HG02610 (cell line): Measurements from ENCODE around the gene TSPEAR.
"Not testable (repeated sequence)": the region's sequence is repeated elsewhere in the genome, so short reads cannot be mapped to it uniquely, and the experiment has no call there.

Experiments used
- ATAC-seq: cut with Tn5 transposase; IDR thresholded peaks from one replicate; pipeline ENCODE4 v1.9.1; 2021; ENCODE audit warnings: mild to moderate bottlenecking, moderate library complexity; ENCODE audit not compliant: unreplicated experiment

Gene TSPEAR

GRCh38 chr21:44612669-44613229, 98.6 kb downstream of the TSPEAR start:
- no peak for ATAC-seq

GRCh38 chr21:44612029-44612486, 99.3 kb downstream of the TSPEAR start, which contains the start of gene KRTAP10-8:
KRTAP10-8 (plus strand) TSS chr21:44612079; CDS start chr21:44612101, 22 bp downstream.
- no peak for ATAC-seq

DNA sequence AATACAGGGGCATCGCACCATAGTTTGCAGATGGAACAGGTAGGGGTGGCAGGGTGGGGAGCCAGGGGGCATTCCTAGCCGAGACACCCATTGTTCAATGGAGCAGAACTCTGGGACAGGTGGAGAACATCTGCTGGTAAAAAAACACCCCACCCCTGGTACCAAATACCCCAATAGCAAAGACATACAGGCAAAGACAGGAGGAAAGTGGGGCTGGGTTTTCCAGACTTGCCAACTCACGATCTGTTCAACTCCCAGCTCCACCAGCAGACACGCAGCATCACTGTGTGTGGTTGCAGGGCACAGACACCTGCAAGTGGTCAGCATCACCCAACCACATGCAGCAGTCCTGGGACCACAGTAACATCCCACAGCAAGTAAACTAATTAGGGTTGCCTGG, 99.8 kb downstream of the TSPEAR start:
- no peak for ATAC-seq

DNA sequence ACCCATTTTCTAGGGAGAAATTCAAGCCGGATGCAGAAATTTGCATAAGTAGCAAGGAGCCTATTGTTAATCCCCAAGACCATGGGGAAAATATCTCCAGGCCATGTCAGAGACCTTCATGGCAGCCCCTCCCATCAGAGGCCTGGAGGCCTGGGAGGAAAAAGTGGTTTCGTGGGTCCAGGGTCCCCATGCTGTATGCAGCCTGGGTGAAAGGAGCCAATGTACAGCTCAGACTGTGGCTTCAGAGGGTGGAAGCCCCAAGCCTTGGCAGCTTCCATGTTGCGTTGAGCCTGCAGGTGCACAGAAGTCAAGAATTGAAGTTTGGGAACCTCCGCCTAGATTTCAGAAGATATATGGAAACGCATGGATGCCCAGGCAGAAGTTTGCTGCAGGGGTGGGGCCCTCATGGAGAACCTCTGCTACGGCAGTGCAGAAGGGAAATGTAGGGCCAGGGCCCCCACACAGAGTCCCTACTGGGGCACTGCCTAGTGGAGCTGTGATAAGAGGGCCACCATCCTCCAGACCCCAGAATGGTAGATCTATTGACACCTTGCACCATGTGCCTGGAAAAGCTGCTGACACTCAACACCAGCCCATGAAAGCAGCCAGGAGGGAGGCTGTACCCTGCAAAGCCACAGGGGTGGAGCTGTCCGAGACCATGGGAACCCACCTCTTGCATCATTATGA, 101.1 kb downstream of the TSPEAR start:
- ATAC-seq = not testable (repeated sequence)

GRCh38 chr21:44609193-44609592, 102.2 kb downstream of the TSPEAR start:
- ATAC-seq = no peak

DNA sequence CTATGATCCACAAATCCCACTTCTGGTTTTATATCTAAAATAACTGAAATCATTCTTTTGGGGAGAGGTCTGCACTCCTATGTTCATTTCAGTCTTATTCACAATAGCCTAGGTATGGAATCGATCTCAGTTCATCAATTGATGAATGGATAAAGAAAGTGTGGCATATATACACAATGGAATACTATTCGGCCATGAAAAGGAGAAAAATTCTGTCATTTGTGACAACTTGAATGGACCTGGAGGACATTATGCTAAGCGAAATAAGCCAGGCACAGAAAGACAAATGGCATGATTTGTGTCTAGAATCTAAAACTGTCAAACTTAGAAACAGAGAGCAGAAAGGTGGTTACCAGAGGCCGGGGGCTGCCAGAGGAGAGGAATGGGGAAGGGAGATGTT, 104.9 kb downstream of the TSPEAR start:
- ATAC-seq = no peak

GRCh38 chr21:44603911-44604310, 107.5 kb downstream of the TSPEAR start:
- no peak for ATAC-seq

- no peak for ATAC-seq
Observed at GRCh38 chr21:44603109-44603875, 108.1 kb downstream of the TSPEAR start.

DNA sequence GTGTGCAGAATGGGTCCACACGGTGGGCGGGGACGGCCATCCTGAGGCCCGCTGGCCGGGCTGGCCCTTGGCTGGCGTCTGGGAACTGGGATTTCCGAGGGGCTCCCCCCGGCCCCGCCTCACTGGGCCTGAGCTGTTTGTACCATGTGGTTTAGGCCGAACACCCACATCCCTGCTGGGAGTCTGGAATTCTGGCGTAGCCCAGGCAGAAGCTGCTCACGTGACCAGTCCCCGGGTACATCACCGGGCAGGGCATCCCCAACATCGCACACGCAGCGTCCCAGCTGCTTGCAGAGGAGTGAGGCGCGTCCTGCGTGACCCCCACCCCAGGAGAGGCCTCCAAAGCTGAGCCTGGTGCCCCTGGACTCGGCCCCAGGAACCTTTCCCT, 108.9 kb downstream of the TSPEAR start:
- no peak for ATAC-seq

DNA sequence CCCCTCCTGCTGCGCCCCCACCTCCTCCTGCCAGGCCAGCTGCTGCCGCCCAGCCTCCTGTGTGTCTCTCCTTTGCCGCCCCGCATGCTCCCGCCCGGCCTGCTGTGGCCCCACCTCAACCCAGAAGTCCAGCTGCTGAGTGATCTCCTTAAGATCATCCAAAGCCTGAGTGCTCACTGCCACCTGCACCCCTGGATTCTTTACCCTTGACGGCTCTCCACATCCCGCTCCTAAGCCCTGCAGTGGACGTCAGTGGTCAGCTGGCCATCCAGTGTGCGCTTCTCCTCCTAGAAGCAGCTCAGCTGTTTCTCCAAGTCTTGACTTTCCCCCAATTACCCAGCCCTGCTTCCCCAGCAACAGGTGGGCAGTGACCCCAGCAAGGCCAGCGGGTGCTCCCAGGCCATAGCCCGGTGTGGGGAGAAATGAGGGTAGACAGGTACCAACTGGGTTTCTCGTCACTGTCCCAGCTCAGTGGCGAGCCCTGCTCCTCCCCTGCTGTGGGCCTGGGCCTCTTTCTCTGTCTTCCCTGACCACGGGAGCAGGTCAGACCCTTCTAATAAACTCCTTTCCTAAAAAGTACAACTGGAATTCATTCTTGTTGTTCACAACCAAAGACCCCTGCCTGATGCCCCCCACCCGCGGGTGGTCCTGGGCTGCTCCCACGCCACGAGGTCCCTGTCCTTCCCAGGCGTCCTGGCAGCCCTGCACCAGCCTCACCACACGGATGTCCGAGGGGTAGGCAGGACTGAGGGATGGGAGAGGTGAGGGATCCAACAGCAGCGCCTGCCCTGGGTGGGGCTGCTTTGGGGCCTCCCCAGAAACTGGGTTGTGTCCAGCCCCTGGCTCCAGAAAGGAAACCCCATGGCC, 109.5 kb downstream of the TSPEAR start:
- ATAC-seq = no peak

- not testable (repeated sequence) for ATAC-seq
Observed at GRCh38 chr21:44601091-44601490, 110.3 kb downstream of the TSPEAR start.

DNA sequence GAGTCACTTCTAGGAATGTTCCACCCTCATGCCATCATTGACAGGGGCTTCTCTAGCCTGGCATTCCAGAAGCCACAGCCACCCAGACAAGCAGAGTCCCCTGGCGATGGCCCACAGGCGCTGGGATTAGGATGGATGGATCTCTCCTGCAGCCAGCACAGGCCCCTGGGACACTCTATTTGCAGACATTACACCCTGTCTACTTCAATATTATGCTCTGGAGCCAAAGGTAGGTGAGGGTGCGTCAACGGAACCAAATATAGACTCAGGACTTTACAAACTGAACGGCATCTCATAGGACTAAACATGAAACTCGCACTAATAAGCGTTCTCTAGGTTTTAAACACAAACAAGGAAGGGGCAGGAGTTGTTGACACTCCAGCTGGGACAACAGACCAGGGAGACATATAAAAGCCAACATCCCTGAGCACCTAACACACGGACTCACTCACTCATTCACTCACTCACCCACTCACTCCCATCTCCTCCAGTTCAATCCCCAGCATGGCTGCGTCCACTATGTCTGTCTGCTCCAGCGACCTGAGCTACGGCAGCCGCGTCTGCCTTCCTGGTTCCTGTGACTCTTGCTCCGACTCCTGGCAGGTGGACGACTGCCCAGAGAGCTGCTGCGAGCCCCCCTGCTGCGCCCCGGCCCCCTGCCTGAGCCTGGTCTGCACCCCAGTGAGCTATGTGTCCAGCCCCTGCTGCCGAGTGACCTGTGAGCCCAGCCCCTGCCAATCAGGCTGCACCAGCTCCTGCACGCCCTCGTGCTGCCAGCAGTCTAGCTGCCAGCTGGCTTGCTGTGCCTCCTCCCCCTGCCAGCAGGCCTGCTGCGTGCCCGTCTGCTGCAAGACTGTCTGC, 111.0 kb downstream of the TSPEAR start, which contains the start of gene KRTAP10-7:
KRTAP10-7 (plus strand) TSS at position 480 of the 861 bp plus-strand sequence; CDS start at position 505, 25 bp downstream.
- not testable (repeated sequence) for ATAC-seq

GRCh38 chr21:44599264-44600029, 111.9 kb downstream of the TSPEAR start:
- ATAC-seq = no peak

GRCh38 chr21:44598061-44598460, 113.3 kb downstream of the TSPEAR start:
- ATAC-seq = no peak

- ATAC-seq = no peak
Observed at GRCh38 chr21:44596068-44596725, 115.2 kb downstream of the TSPEAR start.

DNA sequence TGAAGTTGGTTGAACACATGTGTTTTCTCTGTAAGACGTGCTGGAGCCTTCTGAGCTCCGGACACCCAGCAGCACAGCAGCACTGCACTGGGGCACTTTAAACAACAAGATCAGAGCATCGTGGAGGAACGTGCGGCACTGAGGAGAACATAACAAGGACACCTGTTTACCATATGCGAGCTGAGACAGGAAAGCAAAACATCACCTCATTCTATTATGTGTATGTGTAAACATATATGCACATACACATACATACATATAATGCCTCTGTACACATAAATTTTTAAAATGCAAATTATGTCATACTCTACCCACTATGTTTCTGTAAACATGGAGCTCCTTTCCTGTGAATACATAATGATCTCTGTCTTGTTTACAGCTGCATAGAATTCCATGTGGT, 115.8 kb downstream of the TSPEAR start:
- no peak for ATAC-seq

DNA sequence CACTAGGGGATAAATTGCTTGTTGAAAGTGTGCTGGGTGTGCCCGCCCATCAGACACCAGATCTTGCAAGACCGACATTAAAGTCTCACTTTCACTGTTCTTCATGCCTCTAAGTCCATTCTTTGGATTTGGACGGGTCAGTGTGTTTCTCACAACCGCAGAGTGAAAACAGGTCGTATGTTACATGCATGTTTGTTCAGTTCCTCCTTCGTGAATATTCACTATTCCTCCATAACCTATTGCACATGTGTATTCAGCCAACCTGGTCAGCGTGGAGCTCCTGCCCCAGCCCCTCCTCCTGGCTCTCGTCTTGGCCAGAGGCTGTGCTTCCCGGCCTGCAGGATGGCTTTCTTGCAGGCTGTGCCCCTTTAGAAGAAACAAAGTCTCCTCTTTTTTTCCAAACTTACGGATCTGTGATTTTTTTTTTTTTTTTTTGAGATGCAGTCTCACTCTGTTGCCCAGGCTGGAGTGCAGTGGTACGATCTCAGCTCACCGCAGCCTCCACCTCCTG, 116.9 kb downstream of the TSPEAR start:
- ATAC-seq = no peak
